Fibroblast of lung (primary cell): ENCODE measurements around the gene TBATA.

Experiments used
- CTCF ChIP-seq, 2 donors: IDR thresholded peaks in 1 of 2; conservative IDR thresholded peaks in 1 of 2; 1 replicate in 1 of 2; 2 replicates in 1 of 2; pipeline ENCODE4 v1.5.1; 2011 to 2012; ENCODE audit warnings: low read length in 2 of 2, control low read depth in 1 of 2, inconsistent platforms in 1 of 2, low read depth in 1 of 2, mild to moderate bottlenecking in 1 of 2
- EZH2 ChIP-seq: IDR thresholded peaks from 2 replicates; pipeline ENCODE4 v1.5.1; 2012; ENCODE audit warnings: low read length, control low read depth, mild to moderate bottlenecking; ENCODE audit errors: missing control alignments

GRCh38 chr10:70752571-70752970, 32.6 kb downstream of the TBATA start:
- no peak for TF ChIP-seq CTCF (conservative IDR thresholded peaks at IDR 0.05 in 1 of 2, IDR thresholded peaks at IDR 0.05 in 1 of 2; ENCODE audit: low read depth in 1 of 2, low read length in 2 of 2)
- TF ChIP-seq EZH2: no peak
